Osteocyte (in vitro differentiated cells): ENCODE data around the gene RTL10. TPM values are rescaled to one million over a fixed set of nuclear protein-coding genes. Genes with fewer than 3 reads are reported as not detected.

Source experiments
- DNase-seq: peaks from one replicate; pipeline ENCODE4 v3.0.0; 2021; ENCODE audit warnings: mixed read lengths; ENCODE audit not compliant: unreplicated experiment; ENCODE audit errors: extremely low spot score
- H3K27ac Mint-ChIP-seq: one replicate; pipeline ENCODE4 v1.8.0; 2021; ENCODE audit warnings: mild to moderate bottlenecking, mixed read lengths; ENCODE audit not compliant: unreplicated experiment
- H3K27me3 Mint-ChIP-seq: one replicate; pipeline ENCODE4 v1.8.0; 2021; ENCODE audit warnings: mixed read lengths; ENCODE audit not compliant: unreplicated experiment
- H3K36me3 Mint-ChIP-seq: one replicate; pipeline ENCODE4 v1.8.0; 2021; ENCODE audit warnings: mixed read lengths; ENCODE audit not compliant: unreplicated experiment
- H3K4me1 Mint-ChIP-seq: one replicate; pipeline ENCODE4 v1.8.0; 2021; ENCODE audit warnings: mixed read lengths; ENCODE audit not compliant: unreplicated experiment
- H3K4me3 Mint-ChIP-seq: one replicate; pipeline ENCODE4 v1.8.0; 2021; ENCODE audit warnings: mild to moderate bottlenecking, moderate library complexity, mixed read lengths; ENCODE audit not compliant: unreplicated experiment
- H3K9me3 Mint-ChIP-seq: one replicate; pipeline ENCODE4 v1.8.0; 2021; ENCODE audit warnings: mixed read lengths; ENCODE audit not compliant: unreplicated experiment
- total RNA-seq: library from RNA; stranded (reverse); gene quantifications from 2 replicates; pipeline ENCODE4 v1.2.1, GENCODE V29; 2021
- TF ChIP-seq, protein P1 (sequence below): fragments of 200-600 bp; sonication (generic); IDR thresholded peaks from 2 replicates; pipeline ENCODE4 v1.5.0; 2021; ENCODE audit warnings: antibody characterized with exemption, mild to moderate bottlenecking, moderate library complexity

Gene RTL10
- total RNA-seq, 1 donor from 2014 or later: 30.4 TPM

DNA sequence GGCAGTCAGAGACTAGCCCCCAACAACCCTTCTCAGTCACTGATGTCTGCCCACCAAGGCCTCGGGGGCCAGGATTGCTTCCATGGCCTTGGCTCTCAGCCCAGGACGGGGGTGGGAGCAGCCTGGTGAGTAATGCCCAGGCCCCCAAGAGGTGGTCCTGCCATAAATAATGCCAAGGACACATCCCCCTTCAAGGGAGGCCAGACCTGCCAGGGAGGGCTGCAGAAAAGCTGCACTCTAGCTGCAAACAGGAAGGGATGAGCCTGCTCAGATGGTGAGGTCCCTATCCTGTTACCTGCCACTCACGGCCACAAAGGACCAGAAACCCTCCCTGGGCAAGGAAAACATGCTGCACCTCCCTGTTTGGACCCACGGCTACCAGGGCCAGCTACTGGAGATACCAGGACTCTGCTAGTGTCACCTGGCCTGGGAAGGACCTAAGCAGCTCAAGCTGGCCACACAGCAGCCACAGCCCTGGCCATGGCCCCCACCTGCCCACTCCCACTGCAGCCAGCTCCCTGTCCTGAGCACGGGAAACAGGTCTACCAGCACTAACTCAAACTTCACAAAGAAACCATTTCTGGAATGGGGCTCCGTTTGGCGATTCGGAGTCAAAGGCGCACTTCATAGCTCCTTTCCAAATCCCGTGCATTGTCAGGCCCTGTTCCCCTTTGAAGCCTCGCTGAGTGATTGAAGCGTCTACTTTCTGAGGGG is 12.1 kb downstream of the RTL10 start:
- H3K4me3 Mint-ChIP-seq: no peak overlapping the region
- H3K36me3 Mint-ChIP-seq: peaks cover 2% of the 10 kb centered on the region
- TF ChIP-seq, protein P1, sequence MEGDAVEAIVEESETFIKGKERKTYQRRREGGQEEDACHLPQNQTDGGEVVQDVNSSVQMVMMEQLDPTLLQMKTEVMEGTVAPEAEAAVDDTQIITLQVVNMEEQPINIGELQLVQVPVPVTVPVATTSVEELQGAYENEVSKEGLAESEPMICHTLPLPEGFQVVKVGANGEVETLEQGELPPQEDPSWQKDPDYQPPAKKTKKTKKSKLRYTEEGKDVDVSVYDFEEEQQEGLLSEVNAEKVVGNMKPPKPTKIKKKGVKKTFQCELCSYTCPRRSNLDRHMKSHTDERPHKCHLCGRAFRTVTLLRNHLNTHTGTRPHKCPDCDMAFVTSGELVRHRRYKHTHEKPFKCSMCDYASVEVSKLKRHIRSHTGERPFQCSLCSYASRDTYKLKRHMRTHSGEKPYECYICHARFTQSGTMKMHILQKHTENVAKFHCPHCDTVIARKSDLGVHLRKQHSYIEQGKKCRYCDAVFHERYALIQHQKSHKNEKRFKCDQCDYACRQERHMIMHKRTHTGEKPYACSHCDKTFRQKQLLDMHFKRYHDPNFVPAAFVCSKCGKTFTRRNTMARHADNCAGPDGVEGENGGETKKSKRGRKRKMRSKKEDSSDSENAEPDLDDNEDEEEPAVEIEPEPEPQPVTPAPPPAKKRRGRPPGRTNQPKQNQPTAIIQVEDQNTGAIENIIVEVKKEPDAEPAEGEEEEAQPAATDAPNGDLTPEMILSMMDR: no peak
- no peak for DNase-seq
- H3K9me3 Mint-ChIP-seq: no peaks in the 10 kb centered on the region
- H3K4me1 Mint-ChIP-seq: peaks cover 35% of the 10 kb centered on the region
- no peak overlapping the region for H3K27ac Mint-ChIP-seq
- no peaks in the 10 kb centered on the region for H3K27me3 Mint-ChIP-seq

DNA sequence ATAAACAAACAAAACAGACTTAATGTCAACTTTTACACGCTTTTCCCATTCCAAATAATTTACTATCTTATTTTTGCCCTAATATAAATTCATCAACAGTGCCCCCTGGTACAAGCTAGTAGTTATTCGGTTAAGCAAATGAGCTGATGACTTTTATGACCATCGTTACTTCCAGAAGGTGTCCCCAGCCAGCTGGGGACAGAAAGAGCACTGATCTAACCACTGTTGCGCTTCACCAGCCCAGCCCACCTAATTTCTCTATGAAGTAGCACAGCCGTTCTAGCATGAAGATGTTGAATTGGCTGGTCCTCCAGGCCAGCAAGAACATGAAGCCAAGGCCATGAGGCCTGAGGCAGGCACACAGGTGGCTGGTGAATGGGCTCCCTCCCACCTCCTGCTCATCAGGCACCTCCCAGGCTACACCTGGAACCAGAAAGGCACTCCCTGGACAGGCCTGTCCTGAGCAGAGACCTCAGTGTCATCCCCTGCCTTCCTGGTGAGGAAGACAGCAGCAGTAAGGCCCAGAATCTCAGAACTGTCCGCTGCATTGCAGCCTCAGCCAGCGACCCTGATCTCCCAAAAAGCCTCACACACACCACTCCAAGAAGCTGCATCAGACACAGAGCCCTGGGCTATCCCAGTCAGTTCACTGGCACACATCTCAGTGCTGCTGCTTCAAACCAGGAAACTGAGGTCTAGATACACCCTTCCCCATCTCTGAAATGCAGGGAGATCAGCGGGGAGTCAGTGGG is 12.9 kb downstream of the RTL10 start:
- Mint-ChIP-seq H3K36me3 (peaks cover 2% of the 10 kb centered on the region), H3K4me3 (no peak overlapping the region), H3K27me3 (no peaks in the 10 kb centered on the region), H3K4me1 (peaks cover 35% of the 10 kb centered on the region), H3K27ac (no peak overlapping the region), H3K9me3 (no peaks in the 10 kb centered on the region)
- DNase-seq: peak; percentile 70
- TF ChIP-seq, protein P1: no peak

DNA sequence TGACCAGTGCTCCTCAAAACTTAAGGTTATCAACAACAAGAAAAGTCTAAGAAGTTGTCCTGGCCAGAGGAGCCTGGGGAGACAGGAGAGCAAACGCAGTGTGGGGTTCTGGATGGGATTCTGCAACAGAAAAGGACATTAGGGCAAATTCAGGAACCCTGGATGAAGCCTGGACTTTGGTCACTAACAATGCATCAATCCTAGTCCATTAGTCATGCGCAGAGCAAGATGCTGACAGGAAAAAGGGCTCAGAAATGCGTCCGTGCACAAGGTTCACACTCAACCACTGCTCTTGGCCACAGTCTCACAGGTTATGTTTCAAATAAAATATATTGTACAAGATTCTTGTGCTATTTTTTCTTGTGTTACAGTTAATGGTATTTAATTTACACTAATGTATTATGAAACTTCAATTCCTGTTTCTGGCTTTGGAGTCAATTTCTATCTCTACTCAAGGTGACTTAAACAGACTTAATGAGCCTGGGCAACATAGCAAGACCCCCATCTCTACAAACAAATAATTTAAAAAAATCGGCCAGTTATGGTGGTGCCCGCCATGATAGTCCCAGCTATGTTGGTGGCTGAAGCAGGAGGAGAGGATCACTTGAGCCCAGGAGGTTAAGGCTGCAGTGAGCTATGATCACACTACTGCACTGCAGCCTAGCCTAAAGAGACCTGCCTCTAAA is 13.6 kb downstream of the RTL10 start:
- Mint-ChIP-seq H3K4me3 (no peak overlapping the region), H3K27me3 (no peaks in the 10 kb centered on the region), H3K36me3 (peaks cover 2% of the 10 kb centered on the region), H3K27ac (no peak overlapping the region), H3K4me1 (peaks cover 43% of the 10 kb centered on the region), H3K9me3 (no peaks in the 10 kb centered on the region)
- TF ChIP-seq, protein P1: no peak
- DNase-seq: no peak

DNA sequence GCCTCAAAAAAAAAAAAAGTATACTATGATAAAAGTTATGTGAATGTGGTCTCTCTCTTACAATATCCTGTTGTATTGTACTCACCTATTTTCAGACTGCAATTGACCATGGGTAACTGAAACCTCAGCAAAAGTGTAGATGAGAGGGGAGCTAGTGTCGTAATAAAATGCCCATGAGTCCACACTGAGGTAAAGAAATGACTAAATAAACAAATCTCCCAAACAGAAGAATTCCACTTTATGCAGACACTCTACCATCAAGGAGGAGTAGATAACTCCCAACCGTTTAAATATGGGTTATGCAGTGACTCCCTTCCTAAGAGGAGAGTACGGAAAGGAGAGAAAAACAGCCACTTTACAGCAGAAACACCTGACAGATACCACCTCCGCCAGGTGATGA is 14.6 kb downstream of the RTL10 start:
- no peaks in the 10 kb centered on the region for H3K27me3 Mint-ChIP-seq
- TF ChIP-seq, protein P1: no peak
- H3K4me3 Mint-ChIP-seq: no peak overlapping the region
- H3K27ac Mint-ChIP-seq: no peak overlapping the region
- H3K9me3 Mint-ChIP-seq: no peaks in the 10 kb centered on the region
- peaks cover 2% of the 10 kb centered on the region for H3K36me3 Mint-ChIP-seq
- H3K4me1 Mint-ChIP-seq: peaks cover 44% of the 10 kb centered on the region
- DNase-seq: no peak

DNA sequence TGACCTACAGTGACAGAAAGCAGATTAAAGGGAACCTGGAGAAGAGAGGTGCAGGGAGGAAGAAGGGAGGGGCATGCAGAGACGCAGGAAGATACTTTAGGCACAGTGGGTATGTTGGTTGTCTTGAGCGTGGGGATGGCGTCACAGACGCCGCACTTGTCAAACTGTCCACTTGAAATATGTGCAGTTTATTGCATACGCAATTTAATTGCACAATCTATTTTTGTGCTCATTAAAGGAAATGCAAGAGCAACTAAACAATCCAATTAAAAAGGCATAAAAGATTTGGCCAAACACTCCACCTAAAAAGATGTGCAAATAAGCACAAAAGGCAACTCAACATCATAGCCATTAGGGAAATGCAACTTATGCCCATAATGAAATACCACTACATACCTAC is 16.8 kb downstream of the RTL10 start:
- no peak for DNase-seq
- Mint-ChIP-seq H3K36me3 (peaks cover 2% of the 10 kb centered on the region), H3K9me3 (no peaks in the 10 kb centered on the region), H3K4me3 (no peak overlapping the region), H3K4me1 (peaks cover 22% of the 10 kb centered on the region), H3K27me3 (no peaks in the 10 kb centered on the region), H3K27ac (no peak overlapping the region)
- TF ChIP-seq, protein P1: no peak
